Measurements from ENCODE around the gene ZNF263.

Gene ZNF263

GRCh38 chr16:3328104-3328503, 44.8 kb downstream of the ZNF263 start:
- DNase-seq (ENCODE audit: low spot score), result no peak

GRCh38 chr16:3328643-3329042, 45.4 kb downstream of the ZNF263 start:
- no peak for DNase-seq (ENCODE audit: low spot score)
